SK-N-SH (cell line): ENCODE results near the gene GANAB. TPM values are rescaled to one million over a fixed set of nuclear protein-coding genes. Genes with fewer than 3 reads are reported as not detected.
A peak's percentile ranks its signal among the peaks of the same experiment; 100 is the strongest.

Source experiments
- CHD2 ChIP-seq: fragments of 150-350 bp; IDR thresholded peaks from 2 replicates; pipeline ENCODE4 v1.6.1; 2018; ENCODE audit warnings: low read length; ENCODE audit not compliant: partially characterized antibody
- EP300 ChIP-seq, 2 experiments: IDR thresholded peaks; 2 replicates each; pipeline versions ENCODE4 v1.4.0 to v1.6.1; 2012; ENCODE audit warnings: borderline replicate concordance in 1 of 2, low read depth in 1 of 2, low read length in 1 of 2
- GABPA ChIP-seq: IDR thresholded peaks from 2 replicates; pipeline ENCODE4 v1.4.0; 2012; ENCODE audit warnings: low read depth, mild to moderate bottlenecking
- GATA2 ChIP-seq: sonication (generic); formaldehyde crosslinking; IDR thresholded peaks from 2 replicates; pipeline ENCODE4 v1.5.0; 2020; ENCODE audit warnings: mild to moderate bottlenecking, missing genetic modification reagents
- NRF1 ChIP-seq: IDR thresholded peaks from 2 replicates; pipeline ENCODE4 v1.6.1; 2012; ENCODE audit warnings: low read depth, mild to moderate bottlenecking, low read length
- RAD21 ChIP-seq: IDR thresholded peaks from 2 replicates; pipeline ENCODE4 v1.6.1; 2012; ENCODE audit warnings: mild to moderate bottlenecking, low read length
- TAF1 ChIP-seq: IDR thresholded peaks from 2 replicates; pipeline ENCODE4 v1.6.1; 2012; ENCODE audit warnings: low read depth, mild to moderate bottlenecking, low read length, moderate library complexity, borderline replicate concordance
- TCF12 ChIP-seq: IDR thresholded peaks from 2 replicates; pipeline ENCODE4 v1.4.0; 2012
- YY1 ChIP-seq: IDR thresholded peaks from 2 replicates; pipeline ENCODE4 v1.4.0; 2012; ENCODE audit warnings: low read depth, mild to moderate bottlenecking
- polyA plus RNA-seq, 3 experiments: library from polyadenylated mRNA; depleted of rRNA; stranded (reverse); fragments of >200 nt; gene quantifications; 2 replicates each; pipeline ENCODE4 v1.2.3, GENCODE V29; 2012
- TF ChIP-seq, protein P1 (sequence below): fragments of 200-600 bp; sonication (generic); IDR thresholded peaks from 2 replicates; pipeline ENCODE4 v1.6.1; 2017; ENCODE audit warnings: antibody characterized with exemption, mild to moderate bottlenecking, moderate library complexity
- TF ChIP-seq, protein P2 (sequence below): fragments of 150-350 bp; IDR thresholded peaks from 2 replicates; pipeline ENCODE4 v1.6.1; 2017; ENCODE audit warnings: antibody characterized with exemption, low read length, low read depth, borderline replicate concordance
- TF ChIP-seq, protein P3 (sequence below): IDR thresholded peaks from 2 replicates; pipeline ENCODE4 v1.6.1; 2012; ENCODE audit warnings: mild to moderate bottlenecking, low read depth, low read length, moderate library complexity

Gene GANAB
- polyA plus RNA-seq, 1 of the 3 experiments (the other 2 are of a cell fraction), result 275 TPM

DNA sequence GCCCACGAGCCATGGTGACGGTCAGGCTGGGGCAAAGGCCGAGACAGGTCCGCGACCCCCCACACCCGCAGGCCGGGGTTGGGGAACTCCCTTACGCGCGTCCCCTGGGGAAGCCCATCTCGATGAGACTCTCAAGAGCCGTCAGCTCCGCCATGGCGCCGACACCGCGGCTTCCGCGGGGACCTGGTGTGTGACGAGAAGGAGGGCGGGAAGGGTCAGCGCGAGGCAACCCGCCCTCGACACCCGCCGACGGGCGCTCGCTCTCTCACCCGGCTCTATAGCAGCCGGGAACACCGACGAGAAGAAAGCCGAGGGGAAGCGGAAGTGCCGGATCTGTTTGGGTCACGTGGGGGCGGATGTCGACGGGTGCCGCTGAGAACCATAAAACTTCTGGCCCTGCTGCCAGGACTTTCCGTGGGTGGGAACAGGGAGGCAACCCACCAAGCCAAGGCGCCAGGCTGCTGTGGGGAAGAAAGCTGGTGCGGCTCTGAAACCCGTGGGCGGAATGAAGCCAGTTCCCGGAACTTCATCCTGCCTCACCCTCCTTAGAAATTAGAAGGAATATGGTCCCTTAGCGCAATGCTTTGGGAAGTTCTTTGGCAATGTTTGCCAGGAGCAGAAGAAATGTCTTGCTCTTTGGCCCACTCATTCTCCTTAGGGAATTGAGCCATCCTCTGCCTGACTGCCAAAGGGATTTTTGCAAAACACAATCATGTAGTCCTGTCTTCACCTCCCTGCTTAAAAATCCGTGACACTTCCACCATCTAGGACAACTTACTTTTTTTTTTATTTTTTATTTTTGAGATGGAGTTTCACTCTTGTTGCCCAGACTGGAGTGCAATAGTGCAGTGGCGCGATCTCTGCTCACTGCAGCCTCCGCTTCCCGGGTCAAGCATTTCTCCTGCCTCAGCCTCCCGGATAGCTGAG lies 32.6 kb upstream of the GANAB start, which contains the start of gene UBXN1 (continued):
- no peak for TF ChIP-seq NRF1
- TF ChIP-seq, protein P1, sequence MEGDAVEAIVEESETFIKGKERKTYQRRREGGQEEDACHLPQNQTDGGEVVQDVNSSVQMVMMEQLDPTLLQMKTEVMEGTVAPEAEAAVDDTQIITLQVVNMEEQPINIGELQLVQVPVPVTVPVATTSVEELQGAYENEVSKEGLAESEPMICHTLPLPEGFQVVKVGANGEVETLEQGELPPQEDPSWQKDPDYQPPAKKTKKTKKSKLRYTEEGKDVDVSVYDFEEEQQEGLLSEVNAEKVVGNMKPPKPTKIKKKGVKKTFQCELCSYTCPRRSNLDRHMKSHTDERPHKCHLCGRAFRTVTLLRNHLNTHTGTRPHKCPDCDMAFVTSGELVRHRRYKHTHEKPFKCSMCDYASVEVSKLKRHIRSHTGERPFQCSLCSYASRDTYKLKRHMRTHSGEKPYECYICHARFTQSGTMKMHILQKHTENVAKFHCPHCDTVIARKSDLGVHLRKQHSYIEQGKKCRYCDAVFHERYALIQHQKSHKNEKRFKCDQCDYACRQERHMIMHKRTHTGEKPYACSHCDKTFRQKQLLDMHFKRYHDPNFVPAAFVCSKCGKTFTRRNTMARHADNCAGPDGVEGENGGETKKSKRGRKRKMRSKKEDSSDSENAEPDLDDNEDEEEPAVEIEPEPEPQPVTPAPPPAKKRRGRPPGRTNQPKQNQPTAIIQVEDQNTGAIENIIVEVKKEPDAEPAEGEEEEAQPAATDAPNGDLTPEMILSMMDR, result no peak
- TF ChIP-seq, protein P2, sequence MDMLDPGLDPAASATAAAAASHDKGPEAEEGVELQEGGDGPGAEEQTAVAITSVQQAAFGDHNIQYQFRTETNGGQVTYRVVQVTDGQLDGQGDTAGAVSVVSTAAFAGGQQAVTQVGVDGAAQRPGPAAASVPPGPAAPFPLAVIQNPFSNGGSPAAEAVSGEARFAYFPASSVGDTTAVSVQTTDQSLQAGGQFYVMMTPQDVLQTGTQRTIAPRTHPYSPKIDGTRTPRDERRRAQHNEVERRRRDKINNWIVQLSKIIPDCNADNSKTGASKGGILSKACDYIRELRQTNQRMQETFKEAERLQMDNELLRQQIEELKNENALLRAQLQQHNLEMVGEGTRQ, result peak; percentile 90
- peak in 1 of 2 experiments; percentile 15; a peak in 2 of 4 replicates for TF ChIP-seq EP300 (IDR thresholded peaks at IDR 0.05; ENCODE audit: borderline replicate concordance in 1 of 2, low read depth in 1 of 2, low read length in 1 of 2)
- TF ChIP-seq, protein P3, sequence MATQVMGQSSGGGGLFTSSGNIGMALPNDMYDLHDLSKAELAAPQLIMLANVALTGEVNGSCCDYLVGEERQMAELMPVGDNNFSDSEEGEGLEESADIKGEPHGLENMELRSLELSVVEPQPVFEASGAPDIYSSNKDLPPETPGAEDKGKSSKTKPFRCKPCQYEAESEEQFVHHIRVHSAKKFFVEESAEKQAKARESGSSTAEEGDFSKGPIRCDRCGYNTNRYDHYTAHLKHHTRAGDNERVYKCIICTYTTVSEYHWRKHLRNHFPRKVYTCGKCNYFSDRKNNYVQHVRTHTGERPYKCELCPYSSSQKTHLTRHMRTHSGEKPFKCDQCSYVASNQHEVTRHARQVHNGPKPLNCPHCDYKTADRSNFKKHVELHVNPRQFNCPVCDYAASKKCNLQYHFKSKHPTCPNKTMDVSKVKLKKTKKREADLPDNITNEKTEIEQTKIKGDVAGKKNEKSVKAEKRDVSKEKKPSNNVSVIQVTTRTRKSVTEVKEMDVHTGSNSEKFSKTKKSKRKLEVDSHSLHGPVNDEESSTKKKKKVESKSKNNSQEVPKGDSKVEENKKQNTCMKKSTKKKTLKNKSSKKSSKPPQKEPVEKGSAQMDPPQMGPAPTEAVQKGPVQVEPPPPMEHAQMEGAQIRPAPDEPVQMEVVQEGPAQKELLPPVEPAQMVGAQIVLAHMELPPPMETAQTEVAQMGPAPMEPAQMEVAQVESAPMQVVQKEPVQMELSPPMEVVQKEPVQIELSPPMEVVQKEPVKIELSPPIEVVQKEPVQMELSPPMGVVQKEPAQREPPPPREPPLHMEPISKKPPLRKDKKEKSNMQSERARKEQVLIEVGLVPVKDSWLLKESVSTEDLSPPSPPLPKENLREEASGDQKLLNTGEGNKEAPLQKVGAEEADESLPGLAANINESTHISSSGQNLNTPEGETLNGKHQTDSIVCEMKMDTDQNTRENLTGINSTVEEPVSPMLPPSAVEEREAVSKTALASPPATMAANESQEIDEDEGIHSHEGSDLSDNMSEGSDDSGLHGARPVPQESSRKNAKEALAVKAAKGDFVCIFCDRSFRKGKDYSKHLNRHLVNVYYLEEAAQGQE, result peak; percentile 70; the same call in 1 of the 2 replicates
- peak; percentile 21; the same call in 1 of the 2 replicates for TF ChIP-seq TCF12
- TF ChIP-seq TAF1, result peak; percentile 78; the same call in 1 of the 2 replicates
- peak; percentile 48 for TF ChIP-seq YY1
- TF ChIP-seq RAD21, result no peak
- peak; percentile 95 for TF ChIP-seq GABPA
- no peak for TF ChIP-seq GATA2 (CRISPR knock-in tag)
- TF ChIP-seq CHD2, result peak; percentile 75
